Activated CD8-positive, alpha-beta memory T cell treated with anti-CD3 and anti-CD28 coated beads for 36 hours (primary cell): ENCODE results near the gene USP36. TPM values are rescaled to one million over a fixed set of nuclear protein-coding genes. Genes with fewer than 3 reads are reported as not detected.

Experiments used
- CTCF ChIA-PET: fragments of 350-600 bp; sonication (Branson Sonifier 250); formaldehyde crosslinking; loops from one replicate; lab custom pipeline; 2021; ENCODE audit warnings: antibody characterized with exemption; lab: Charles Lee
- POLR2A ChIA-PET: fragments of 350-600 bp; sonication (Branson Sonifier 250); formaldehyde crosslinking; loops from one replicate; lab custom pipeline; 2021; ENCODE audit warnings: antibody characterized with exemption; lab: Charles Lee
- total RNA-seq, 2 experiments: library from RNA; stranded (reverse); gene quantifications; one replicate each; pipeline ENCODE4 v1.2.3, GENCODE V29; 2021

The USP36 gene
- total RNA-seq, 2 experiments from 2014 or later = 112 to 120 TPM

DNA sequence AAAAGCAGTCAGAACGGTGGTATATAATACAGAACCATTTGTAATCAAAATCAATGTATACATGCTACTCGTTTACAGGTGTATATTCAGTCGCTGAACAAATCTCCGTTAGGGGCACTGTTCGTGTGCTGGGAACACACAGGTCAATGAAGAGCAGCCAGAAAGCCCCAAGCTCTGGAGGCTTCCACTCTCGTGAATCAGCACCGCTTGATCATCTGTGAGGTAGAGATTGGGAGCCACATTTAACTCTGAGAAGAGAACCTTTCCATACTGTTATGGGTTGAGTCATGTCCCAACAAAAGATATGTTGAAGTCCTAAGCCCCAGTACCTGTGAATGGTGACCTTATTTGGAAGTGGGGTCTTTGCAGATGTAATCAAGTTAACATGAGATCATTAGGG lies 53.2 kb downstream of the USP36 start:
- ChIA-PET POLR2A (no interaction called here), CTCF (no interaction called here)

DNA sequence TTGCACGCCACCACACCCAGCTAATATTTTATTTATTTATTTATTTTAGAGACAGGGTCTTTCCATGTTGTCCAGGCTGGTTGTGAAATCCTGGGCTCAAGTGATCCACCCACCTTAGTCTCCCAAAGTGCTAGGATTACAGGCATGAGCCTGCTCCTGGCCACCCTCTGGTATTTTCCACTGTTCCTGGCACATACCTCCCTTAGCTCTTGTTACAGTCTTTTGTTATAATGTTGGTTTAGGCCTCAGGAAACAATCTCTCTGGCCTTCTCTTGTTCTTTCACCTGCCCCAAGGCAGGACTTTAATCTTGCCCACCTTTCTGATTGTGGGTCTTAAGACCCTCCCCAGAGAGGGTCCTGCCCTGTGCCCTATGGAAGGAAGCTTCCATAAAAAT lies 55.0 kb downstream of the USP36 start:
- ChIA-PET CTCF (interaction anchor here (1.4 to 1.5 kb wide), 3 partner anchors 13 to 19 kb away, joined by 4 read pairs; no protein-coding TSS in a partner anchor), POLR2A (interaction anchor here (0.6 to 0.9 kb wide), 2 partner anchors 19 to 48 kb away, joined by 3 read pairs; no protein-coding TSS in a partner anchor)

GRCh38 chr17:78785011-78785662 lies 55.5 kb downstream of the USP36 start:
- CTCF ChIA-PET = interaction anchor here (1.4 to 1.5 kb wide), 3 partner anchors 12 to 20 kb away, joined by 4 read pairs; no protein-coding TSS in a partner anchor
- POLR2A ChIA-PET = interaction anchor here (0.6 to 0.9 kb wide), 3 partner anchors 20 to 49 kb away, joined by 3 read pairs; no protein-coding TSS in a partner anchor

DNA sequence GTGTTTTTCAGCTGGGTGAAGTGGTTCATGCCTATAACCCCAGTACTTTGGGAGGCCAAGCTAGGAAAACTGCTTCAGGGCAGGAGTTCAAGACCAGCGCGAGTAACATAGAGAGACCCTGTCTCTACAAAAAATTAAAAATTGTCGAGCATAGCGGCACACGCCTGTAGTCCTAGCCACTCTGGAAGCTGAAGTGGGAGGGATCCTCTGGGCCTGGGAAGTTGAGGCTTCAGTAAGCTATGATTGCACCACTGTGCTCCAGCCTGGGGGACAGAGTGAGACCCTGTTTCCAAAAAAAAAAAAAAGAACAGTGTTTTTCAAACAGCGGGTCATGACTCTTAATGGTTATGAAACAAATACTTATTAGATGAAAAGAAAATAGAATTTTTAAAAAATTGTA lies 56.3 kb downstream of the USP36 start:
- POLR2A ChIA-PET = interaction anchor here (0.6 to 0.9 kb wide), 2 partner anchors 35 to 43 kb away, joined by 3 read pairs; no protein-coding TSS in a partner anchor
- CTCF ChIA-PET = interaction anchor here (1.2 to 1.5 kb wide), 3 partner anchors 12 to 74 kb away, joined by 3 to 4 read pairs (median 4); no protein-coding TSS in a partner anchor

DNA sequence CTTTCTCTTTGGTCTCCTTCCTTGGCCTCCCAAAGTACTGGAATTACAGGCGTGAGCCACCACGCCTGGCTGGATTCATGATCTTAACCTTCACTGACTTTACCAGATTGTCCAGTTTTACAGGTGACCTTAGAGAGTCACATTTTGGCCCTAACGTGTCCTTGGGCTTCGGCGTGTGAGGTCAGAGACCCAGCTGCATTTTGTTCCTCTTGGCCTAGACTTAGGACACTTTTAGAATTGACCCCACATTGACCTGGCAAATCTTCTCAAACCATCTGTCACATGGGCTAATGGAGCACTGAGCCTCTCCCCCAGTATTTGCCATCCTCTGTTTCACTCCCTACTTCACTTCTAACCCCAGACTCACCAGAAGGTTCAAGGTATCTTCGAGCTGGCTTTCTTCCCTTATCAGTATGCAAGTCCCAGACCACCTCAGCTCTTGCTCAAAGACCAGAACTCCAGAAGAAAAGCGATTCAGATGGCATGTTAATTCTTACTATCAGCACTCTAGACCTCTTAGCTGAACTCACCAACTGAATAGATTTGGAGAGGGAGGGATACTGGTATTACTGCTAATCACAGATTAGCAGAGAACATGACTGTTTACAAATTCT lies 56.8 kb downstream of the USP36 start:
- ChIA-PET POLR2A (interaction anchor here (0.9 kb wide), 1 partner anchor 42 kb away, joined by 3 read pairs; no protein-coding TSS in a partner anchor), CTCF (interaction anchor here (1.2 to 1.5 kb wide), 3 partner anchors 11 to 73 kb away, joined by 3 to 5 read pairs (median 4); no protein-coding TSS in a partner anchor)

- ChIA-PET CTCF (no interaction called here), POLR2A (interaction anchor here (2.9 kb wide), 1 partner anchor 34 kb away, joined by 15 read pairs; no protein-coding TSS in a partner anchor)
Measured at GRCh38 chr17:78781893-78782304, 58.7 kb downstream of the USP36 start, which contains the start of gene CYTH1. Gene CYTH1, minus strand, starts transcription at chr17:78782273. Its CDS starts 50 bp downstream, at chr17:78782223.

- POLR2A ChIA-PET = interaction anchor here (0.6 to 2.9 kb wide), 7 partner anchors 22 to 85 kb away, joined by 3 to 15 read pairs (median 5); partner anchors contain the start of gene USP36
- CTCF ChIA-PET = interaction anchor here (1.8 kb wide), 1 partner anchor 33 kb away, joined by 7 read pairs; no protein-coding TSS in a partner anchor
Measured at GRCh38 chr17:78781104-78781892, 59.3 kb downstream of the USP36 start.

DNA sequence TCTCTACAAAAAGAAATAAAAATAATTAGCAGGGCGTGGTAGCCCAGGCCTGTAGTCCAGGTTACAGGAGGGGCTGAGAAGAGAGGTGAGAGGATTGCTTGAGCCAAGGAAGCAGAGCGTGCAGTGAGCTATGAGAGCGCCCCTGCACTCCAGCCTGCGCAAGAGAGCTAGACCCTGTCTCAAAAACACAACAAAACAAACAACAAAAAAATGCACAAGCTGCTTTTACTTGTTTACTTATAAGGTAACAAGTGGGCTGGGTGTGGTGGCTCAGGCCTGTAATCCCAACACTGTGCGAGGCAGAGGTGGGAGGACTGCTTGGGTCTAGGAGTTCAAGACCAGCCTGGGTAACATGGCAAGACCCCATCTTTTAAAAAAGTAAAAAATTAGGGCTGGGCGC lies 60.3 kb downstream of the USP36 start:
- POLR2A ChIA-PET = interaction anchor here (0.6 to 2.9 kb wide), 7 partner anchors 21 to 84 kb away, joined by 3 to 15 read pairs (median 5); partner anchors contain the start of gene USP36
- CTCF ChIA-PET = interaction anchor here (1.0 to 1.8 kb wide), 2 partner anchors 32 to 39 kb away, joined by 3 to 7 read pairs; no protein-coding TSS in a partner anchor

DNA sequence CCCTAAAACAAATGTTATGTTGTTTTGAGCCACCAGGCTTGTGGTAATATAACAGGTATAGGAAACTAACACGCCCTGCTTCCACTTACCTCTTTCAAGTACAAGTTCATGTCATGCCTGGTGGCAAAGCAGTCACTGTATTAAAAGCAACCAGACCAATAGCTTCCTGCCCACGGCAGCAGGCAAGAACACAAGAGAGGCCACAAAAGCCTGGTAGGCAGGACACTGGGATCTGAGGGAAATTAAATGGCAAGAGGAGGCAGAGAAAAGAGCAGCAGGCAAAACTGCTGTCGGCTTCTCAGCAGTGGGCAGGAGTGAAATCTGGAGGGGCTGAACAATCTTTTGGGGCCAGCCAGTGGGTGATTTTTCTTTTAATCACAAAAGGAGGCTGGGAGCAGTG lies 60.8 kb downstream of the USP36 start:
- POLR2A ChIA-PET = interaction anchor here (1.2 to 2.9 kb wide), 2 partner anchors 21 to 32 kb away, joined by 5 to 15 read pairs; no protein-coding TSS in a partner anchor
- CTCF ChIA-PET = interaction anchor here (1.0 to 1.8 kb wide), 2 partner anchors 31 to 39 kb away, joined by 3 to 7 read pairs; no protein-coding TSS in a partner anchor

DNA sequence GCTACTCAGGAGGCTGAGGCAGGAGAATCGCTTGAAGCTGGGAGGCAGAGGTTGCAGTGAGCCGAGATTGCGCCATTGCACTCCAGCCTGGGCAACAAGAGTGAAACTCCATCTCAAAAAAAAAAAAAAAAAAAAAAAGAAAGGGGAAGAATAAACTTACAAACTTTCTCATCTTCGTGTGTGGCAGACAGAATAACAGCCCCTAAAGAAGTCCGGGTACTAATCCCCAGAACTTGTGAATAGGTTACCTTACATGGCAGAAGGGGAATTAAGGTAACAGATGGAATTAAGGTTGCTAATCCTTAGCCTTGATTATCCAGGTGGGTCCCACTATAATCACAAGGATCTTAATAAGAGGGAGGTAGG lies 61.3 kb downstream of the USP36 start:
- ChIA-PET POLR2A (interaction anchor here (2.9 kb wide), 1 partner anchor 31 kb away, joined by 15 read pairs; no protein-coding TSS in a partner anchor), CTCF (interaction anchor here (1.8 kb wide), 1 partner anchor 31 kb away, joined by 7 read pairs; no protein-coding TSS in a partner anchor)

DNA sequence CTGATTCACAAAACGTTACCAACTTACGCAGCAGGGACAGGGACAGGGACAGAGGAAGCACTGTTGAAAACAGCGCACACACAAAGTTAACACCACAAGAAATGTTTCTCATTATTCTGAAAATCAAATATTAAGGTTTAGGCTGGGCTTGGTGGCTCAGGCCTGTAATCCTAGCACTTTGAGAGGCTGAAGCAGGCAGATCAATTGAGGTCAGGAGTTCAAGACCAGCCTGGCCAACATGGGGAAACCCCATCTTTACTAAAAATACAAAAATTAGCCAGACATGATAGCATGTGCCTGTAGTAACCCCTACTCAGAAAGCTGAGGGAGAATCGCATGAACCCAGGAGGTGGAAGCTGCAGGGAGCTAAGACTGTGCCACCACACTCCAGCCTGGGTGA lies 62.7 kb downstream of the USP36 start:
- CTCF ChIA-PET = interaction anchor here (0.7 kb wide), 3 partner anchors 26 to 96 kb away, joined by 3 to 4 read pairs (median 3); no protein-coding TSS in a partner anchor

GRCh38 chr17:78774956-78775571 lies 65.5 kb downstream of the USP36 start:
- CTCF ChIA-PET = interaction anchor here (0.8 to 2.3 kb wide), 7 partner anchors 10 to 417 kb away, joined by 3 to 7 read pairs (median 3); no protein-coding TSS in a partner anchor
- POLR2A ChIA-PET = interaction anchor here (1.3 kb wide), 1 partner anchor 27 kb away, joined by 7 read pairs; no protein-coding TSS in a partner anchor

More for the DNA sequence above, 62.7 kb downstream of the USP36 start:
- POLR2A ChIA-PET = interaction anchor here (0.6 to 0.9 kb wide), 5 partner anchors 9 to 105 kb away, joined by 6 to 11 read pairs (median 7); no protein-coding TSS in a partner anchor

GRCh38 chr17:78774453-78774852 lies 66.2 kb downstream of the USP36 start:
- CTCF ChIA-PET = interaction anchor here (0.8 to 2.3 kb wide), 6 partner anchors 10 to 416 kb away, joined by 3 to 7 read pairs (median 3); no protein-coding TSS in a partner anchor
- POLR2A ChIA-PET = interaction anchor here (0.6 to 1.3 kb wide), 2 partner anchors 18 to 27 kb away, joined by 4 to 7 read pairs; no protein-coding TSS in a partner anchor

GRCh38 chr17:78771758-78772382 lies 68.7 kb downstream of the USP36 start:
- ChIA-PET POLR2A (interaction anchor here (0.7 to 1.3 kb wide), 2 partner anchors 10 to 35 kb away, joined by 3 read pairs; no protein-coding TSS in a partner anchor), CTCF (interaction anchor here (0.8 to 1.1 kb wide), 4 partner anchors 9 to 36 kb away, joined by 3 to 5 read pairs (median 3); no protein-coding TSS in a partner anchor)

DNA sequence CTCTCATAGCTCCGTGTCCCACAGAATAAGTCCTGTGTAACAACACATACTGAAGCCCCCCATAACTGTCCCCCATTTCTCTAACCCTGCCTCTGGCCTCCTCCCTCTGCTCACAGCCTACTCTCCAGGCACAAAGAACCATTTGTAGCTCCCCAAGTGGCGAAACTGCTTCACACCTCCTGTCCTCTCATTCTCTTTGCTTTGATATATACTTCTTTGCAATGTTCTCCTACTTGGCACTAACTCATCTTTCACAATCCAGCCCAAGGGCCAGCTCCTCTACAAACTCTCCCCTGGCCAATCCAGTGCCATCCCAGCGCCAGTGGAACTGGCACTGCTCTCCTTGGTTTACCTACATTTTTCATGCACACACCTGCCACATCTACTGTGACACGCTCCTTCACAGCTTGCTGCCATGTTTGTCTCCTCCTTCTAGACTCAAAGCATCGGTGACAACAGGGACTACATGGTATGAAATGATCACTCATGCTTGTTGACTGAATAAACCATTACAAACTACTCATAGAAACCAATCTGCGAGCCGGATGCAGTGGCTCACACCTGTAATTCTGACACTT lies 71.3 kb downstream of the USP36 start:
- CTCF ChIA-PET = interaction anchor here (1.0 to 1.9 kb wide), 4 partner anchors 12 to 29 kb away, joined by 3 to 7 read pairs (median 4); no protein-coding TSS in a partner anchor
- POLR2A ChIA-PET = interaction anchor here (0.6 to 1.3 kb wide), 4 partner anchors 9 to 30 kb away, joined by 4 to 7 read pairs (median 6); no protein-coding TSS in a partner anchor

GRCh38 chr17:78767806-78768205 lies 72.8 kb downstream of the USP36 start:
- POLR2A ChIA-PET = no interaction called here
- CTCF ChIA-PET = interaction anchor here (1.0 to 1.9 kb wide), 4 partner anchors 11 to 47 kb away, joined by 3 to 7 read pairs (median 3); no protein-coding TSS in a partner anchor
